Pancreas (tissue), 10 donors: ENCODE results near the gene FBXO48. TPM values are rescaled to one million over a fixed set of nuclear protein-coding genes. Genes with fewer than 3 reads are reported as not detected.

ENCODE experiments used
- ATAC-seq, 4 donors: fragments of 200-7000 bp; cut with Tn5 transposase; one replicate each; pipeline versions ENCODE4 v1.8.0 to v1.9.1; 2020; ENCODE audit warnings: mild to moderate bottlenecking in 4 of 4, moderate library complexity in 4 of 4
- DNase-seq, 6 donors: peaks; one replicate each; pipeline ENCODE4 v3.0.0-alpha.2; 2020
- FAIRE-seq: peaks from 2 replicates; lab custom pipeline; 2012; peaks lifted over from hg19 to GRCh38; lab: Jason Lieb, UNC
- H3K27ac ChIP-seq, 4 donors: fragments of 200-600 bp; sonication (generic); 1 replicate in 3 of 4; 2 replicates in 1 of 4; pipeline versions ENCODE4 v1.5.0 to v1.8.0; 2020
- H3K27me3 ChIP-seq, 4 donors: fragments of 200-600 bp; one replicate each; pipeline ENCODE4 v1.8.0; 2021
- H3K36me3 ChIP-seq, 3 donors: fragments of 200-600 bp; sonication (generic) in 1 of 3; one replicate each; pipeline versions ENCODE4 v1.5.0 to v1.8.0; 2020 to 2021
- H3K4me1 ChIP-seq, 3 donors: fragments of 200-600 bp; one replicate each; pipeline ENCODE4 v1.8.0; 2021
- H3K4me3 ChIP-seq, 4 donors: fragments of 200-600 bp; sonication (generic) in 2 of 4; one replicate each; pipeline versions ENCODE4 v1.5.0 to v1.8.0; 2020 to 2021
- H3K9me3 ChIP-seq, 4 donors: fragments of 200-600 bp; one replicate each; pipeline ENCODE4 v1.8.0; 2021
- WGBS, 2 donors: extraction: QIAGEN DNeasy Blood & Tissue Kit; methylation state at CpG; one replicate each; pipeline ENCODE4 v1.1.7; 2013; 5-methylcytosine and 5-hydroxymethylcytosine counted together
- intact Hi-C, 3 donors: fragments of 100-400 bp; cut with DNase I; formaldehyde crosslinking; loops; one replicate each; pipeline versions ENCODE4 v1.11.1 to v1.14.2; 2022
- polyA plus RNA-seq, 2 donors: library from polyadenylated mRNA; stranded (reverse); fragments of 200-250 nt; gene quantifications; one replicate each; pipeline ENCODE4 v1.2.3, GENCODE V29; 2013
- total RNA-seq, 6 donors: library from RNA; stranded (reverse); fragmentation: NEBNext Ultra II Directional in 4 of 6; extraction: Animal tissue kit (Norgen Biotek cat#: 25700) in 4 of 6; gene quantifications; one replicate each; pipeline versions ENCODE4 v1.2.1 to v1.2.4, GENCODE V29; 2021 to 2023
- TF ChIP-seq, protein P1 (sequence below), 4 donors: fragments of 200-600 bp; sonication (generic) in 3 of 4; IDR thresholded peaks; one replicate each; pipeline versions ENCODE4 v1.5.0 to v1.8.0; 2021; ENCODE audit warnings: antibody characterized with exemption in 4 of 4
- donor health status: healthy with polysubstance abuse.
- donor health status: DM: no; HTN: no; CAD: no; lungs with moderate emphysema.
- donor health status: DM: no; HTN: no; CAD: no.
- donor health status: control.
- donor health status: control.
- donor health status: Bipolar disorder and iron deficiency.
- donor health status: DM: yes; HTN: yes; CAD: no.
- donor health status: DM: no; HTN: no; CAD: no.
- donor health status: DM: no; HTN: no; CAD: no.
- donor health status: DM: yes; HTN: yes; CAD: no.

FBXO48 gene
- total and polyA plus RNA-seq, 8 donors: 0.46 to 1.1 (median 0.70) TPM

DNA sequence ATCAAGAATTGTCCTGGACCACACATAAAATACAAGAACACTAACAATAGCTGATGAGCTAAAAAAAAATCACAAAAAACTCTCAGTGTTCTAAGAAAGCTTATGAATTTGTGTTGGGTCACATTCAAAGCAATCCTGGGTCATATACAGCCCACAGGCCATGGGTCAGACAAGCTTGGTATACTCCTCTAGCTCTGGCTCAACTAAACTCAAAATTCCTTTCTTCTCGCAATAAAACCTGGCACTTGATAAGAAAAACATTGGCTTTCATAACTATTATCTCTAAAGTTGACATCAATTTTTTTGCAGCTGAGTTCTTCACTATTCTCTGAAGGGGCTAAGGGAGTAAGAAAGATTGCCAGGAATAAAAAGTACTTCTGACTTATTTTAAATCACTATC lies 38.3 kb downstream of the FBXO48 start:
- no peak overlapping the region for H3K4me3 ChIP-seq
- DNase-seq (no peak), ATAC-seq (no peak), FAIRE-seq (no peak)
- H3K27ac ChIP-seq: no peak overlapping the region
- TF ChIP-seq, protein P1, sequence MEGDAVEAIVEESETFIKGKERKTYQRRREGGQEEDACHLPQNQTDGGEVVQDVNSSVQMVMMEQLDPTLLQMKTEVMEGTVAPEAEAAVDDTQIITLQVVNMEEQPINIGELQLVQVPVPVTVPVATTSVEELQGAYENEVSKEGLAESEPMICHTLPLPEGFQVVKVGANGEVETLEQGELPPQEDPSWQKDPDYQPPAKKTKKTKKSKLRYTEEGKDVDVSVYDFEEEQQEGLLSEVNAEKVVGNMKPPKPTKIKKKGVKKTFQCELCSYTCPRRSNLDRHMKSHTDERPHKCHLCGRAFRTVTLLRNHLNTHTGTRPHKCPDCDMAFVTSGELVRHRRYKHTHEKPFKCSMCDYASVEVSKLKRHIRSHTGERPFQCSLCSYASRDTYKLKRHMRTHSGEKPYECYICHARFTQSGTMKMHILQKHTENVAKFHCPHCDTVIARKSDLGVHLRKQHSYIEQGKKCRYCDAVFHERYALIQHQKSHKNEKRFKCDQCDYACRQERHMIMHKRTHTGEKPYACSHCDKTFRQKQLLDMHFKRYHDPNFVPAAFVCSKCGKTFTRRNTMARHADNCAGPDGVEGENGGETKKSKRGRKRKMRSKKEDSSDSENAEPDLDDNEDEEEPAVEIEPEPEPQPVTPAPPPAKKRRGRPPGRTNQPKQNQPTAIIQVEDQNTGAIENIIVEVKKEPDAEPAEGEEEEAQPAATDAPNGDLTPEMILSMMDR (IDR thresholded peaks at IDR 0.05): no peak
- intact Hi-C loops: no loop called here
- H3K27me3 ChIP-seq: no peaks in the 10 kb centered on the region
- no peaks in the 10 kb centered on the region for H3K9me3 ChIP-seq
- 68 to 71% methylated on average over 1 of the region's 1 CpG for WGBS, 2 donors
- H3K4me1 ChIP-seq: peaks cover 0 to 2% (median 0%) of the 10 kb centered on the region in 3 donors
- H3K36me3 ChIP-seq: no peaks in the 10 kb centered on the region

DNA sequence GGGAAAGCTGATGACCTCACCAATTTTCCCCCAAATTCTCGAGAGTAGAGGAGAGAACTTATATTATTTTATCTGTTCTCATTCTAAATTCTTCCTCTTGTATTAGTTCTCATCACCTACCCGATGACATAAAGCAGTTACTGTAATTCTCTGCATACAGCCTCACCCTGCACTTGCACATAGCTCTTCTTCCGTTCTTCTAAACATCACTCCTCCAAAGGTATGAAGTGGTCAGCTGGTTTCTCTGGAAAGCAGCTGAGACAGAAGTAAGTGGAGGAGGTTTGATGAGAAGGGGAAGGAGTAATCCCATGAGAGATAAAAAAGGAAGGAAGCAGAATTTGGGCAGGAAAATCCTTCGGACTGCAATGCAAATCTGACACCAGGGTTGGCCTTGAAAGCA lies 39.0 kb downstream of the FBXO48 start:
- 68 to 70% methylated on average over 4 of the region's 4 CpGs for WGBS, 2 donors
- H3K4me1 ChIP-seq: peaks cover 0 to 2% (median 0%) of the 10 kb centered on the region in 3 donors
- H3K4me3 ChIP-seq: no peak overlapping the region
- no peaks in the 10 kb centered on the region for H3K36me3 ChIP-seq
- intact Hi-C loops: no loop called here
- H3K27ac ChIP-seq: no peak overlapping the region
- ATAC-seq (no peak), DNase-seq (no peak), FAIRE-seq (no peak)
- no peaks in the 10 kb centered on the region for H3K9me3 ChIP-seq
- TF ChIP-seq, protein P1 (IDR thresholded peaks at IDR 0.05): no peak
- H3K27me3 ChIP-seq: no peaks in the 10 kb centered on the region

DNA sequence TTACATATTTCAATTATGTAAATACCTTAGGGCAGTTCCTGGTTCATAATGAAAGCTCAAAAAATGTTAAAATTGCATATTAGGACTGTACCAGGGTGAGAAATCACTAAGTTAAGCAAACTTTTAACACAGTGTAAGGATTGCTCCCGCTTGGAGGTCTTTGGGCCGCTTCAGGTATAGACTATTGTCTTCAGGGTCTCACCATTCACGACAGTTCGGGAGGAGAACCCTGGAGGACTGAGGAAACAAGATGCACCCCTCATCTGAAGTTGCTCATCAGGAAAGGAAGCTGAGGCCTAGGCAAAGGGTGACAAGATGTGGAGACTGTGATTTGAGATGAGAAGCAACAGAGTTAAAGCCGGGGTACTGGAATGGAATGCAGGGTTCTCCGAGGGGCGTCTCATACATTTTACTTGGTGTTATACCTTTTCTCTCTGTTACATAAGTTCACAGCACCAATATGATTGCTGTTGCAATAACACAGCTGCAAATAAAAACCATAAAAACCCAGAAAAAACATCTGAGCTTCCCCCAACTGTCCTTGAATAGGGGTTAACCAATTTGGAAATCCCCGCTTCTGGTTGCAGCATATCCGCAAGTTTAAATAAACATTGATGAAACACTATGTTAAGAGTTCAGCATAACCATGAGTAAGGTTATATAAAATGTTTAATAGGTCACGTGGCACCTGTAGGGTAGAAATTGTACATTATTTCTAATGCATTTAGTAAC lies 40.1 kb downstream of the FBXO48 start:
- Histone ChIP-seq H3K36me3 (no peaks in the 10 kb centered on the region), H3K27me3 (no peaks in the 10 kb centered on the region), H3K27ac (no peak overlapping the region), H3K9me3 (no peaks in the 10 kb centered on the region), H3K4me1 (peaks cover 0 to 2% (median 0%) of the 10 kb centered on the region in 3 donors), H3K4me3 (no peak overlapping the region)
- no peak for FAIRE-seq
- no peak for DNase-seq
- TF ChIP-seq, protein P1 (IDR thresholded peaks at IDR 0.05): no peak
- intact Hi-C loops: no loop called here
- 85 to 87% methylated on average over 10 of the region's 10 CpGs for WGBS, 2 donors
- ATAC-seq: peak in 1 of 4 donors; percentile 27

DNA sequence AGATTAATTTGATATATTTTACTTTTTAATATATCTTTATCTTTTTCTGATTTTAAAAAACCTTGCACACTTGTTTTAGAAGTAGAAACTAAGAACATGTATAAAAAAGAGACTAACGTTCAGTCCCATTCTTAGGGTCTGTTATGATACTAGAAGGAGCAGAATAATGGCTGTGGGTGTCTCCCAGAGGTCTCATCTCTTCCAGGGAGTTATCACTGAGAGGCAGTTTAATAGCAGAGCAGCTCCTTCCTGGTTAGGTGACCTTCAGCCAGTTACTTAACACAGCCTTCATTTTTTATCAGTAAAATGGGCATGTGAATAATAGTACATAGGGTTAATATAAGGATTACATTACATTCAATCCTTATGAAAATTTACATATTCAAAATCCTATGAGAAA lies 40.6 kb downstream of the FBXO48 start:
- FAIRE-seq: no peak
- intact Hi-C loops: no loop called here
- Histone ChIP-seq H3K4me1 (peaks cover 0 to 2% (median 0%) of the 10 kb centered on the region in 3 donors), H3K9me3 (no peaks in the 10 kb centered on the region), H3K27me3 (no peaks in the 10 kb centered on the region), H3K27ac (no peak overlapping the region), H3K4me3 (no peak overlapping the region), H3K36me3 (no peaks in the 10 kb centered on the region)
- 85 to 90% methylated on average over 1 of the region's 1 CpG for WGBS, 2 donors
- no peak for DNase-seq
- TF ChIP-seq, protein P1 (IDR thresholded peaks at IDR 0.05): no peak
- ATAC-seq: no peak

DNA sequence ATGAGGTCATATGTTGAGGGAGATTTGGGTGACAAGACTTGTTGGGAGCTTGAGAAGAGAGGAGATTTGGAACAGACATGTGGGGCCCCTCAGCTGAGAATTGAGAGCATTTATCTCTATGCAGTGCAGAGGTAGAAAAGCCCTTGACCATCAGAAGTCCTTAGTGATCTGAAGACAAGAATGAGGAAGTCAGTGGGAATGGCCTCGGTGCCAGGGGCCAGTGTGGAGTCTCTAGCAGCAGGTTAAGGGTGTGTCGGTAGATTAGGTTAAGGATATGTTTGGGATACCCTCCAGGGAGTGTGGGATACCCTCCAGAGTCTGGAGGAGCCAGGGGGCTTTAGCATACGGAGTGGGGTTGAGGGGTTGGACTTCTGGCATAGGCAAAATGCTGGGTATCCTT lies 41.6 kb downstream of the FBXO48 start:
- no peak overlapping the region for H3K4me3 ChIP-seq
- H3K4me1 ChIP-seq: peaks cover 0 to 2% (median 0%) of the 10 kb centered on the region in 3 donors
- H3K27me3 ChIP-seq: no peaks in the 10 kb centered on the region
- intact Hi-C loops: no loop called here
- no peak for DNase-seq
- no peaks in the 10 kb centered on the region for H3K36me3 ChIP-seq
- TF ChIP-seq, protein P1 (IDR thresholded peaks at IDR 0.05): no peak
- no peaks in the 10 kb centered on the region for H3K9me3 ChIP-seq
- FAIRE-seq: no peak
- no peak for ATAC-seq
- no peak overlapping the region for H3K27ac ChIP-seq
- 61 to 62% methylated on average over 3 of the region's 3 CpGs for WGBS, 2 donors
